Measurements from ENCODE around the gene FOXO3B.
"Not testable (repeated sequence)": the region's sequence is repeated elsewhere in the genome, so short reads cannot be mapped to it uniquely, and the experiment has no call there.

FOXO3B gene

DNA sequence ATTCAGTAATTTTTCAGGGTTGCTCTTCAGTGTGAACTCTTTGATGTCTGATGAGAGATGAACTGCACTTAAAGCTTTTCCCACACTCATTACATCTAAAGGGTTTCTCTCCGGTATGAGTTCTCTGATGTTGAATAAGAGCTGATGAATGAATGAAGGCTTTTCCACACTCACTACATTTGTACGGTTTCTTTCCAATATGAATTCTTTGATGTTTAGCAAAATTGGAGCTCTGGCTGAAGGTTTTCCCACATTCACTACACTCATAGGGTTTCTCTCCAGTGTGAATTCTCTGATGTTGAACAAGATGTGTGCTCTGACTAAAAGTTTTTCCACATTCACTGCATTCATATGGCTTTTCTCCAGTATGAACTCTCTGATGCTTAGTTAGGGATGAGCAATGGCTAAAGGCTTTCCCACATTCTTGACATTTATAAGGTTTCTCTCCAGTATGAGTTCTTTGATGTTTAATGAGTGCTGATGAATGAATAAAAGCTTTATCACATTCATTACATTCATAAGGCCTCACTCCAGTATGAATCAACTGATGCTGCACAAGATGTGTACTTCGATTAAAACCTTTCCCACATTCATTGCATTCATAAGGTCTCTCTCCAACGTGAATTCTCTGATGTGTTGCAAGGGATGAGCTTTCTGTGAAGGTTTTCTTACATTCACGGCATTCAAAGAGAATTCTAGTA lies 20.0 kb downstream of the FOXO3B start:
- not testable (repeated sequence) for H3K4me3 ChIP-seq (ENCODE audit: low read length)

DNA sequence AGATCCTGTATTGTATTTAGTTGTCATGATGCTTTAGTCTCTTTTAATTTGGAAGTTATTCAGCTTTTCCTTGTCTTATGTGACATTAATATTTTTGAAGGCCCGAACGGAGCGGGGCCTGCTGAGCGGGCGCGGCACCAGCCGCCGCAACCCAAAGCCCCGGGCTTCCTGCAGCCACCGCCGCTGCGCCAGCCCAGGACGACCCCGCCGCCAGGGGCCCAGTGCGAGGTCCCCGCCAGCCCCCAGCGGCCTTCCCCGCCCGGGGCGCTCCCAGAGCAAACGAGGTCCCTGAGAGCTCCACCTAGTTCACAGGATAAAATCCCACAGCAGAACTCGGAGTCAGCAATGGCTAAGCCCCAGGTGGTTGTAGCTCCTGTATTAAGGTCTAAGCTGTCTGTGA lies 32.0 kb downstream of the FOXO3B start:
- not testable (repeated sequence) for H3K4me3 ChIP-seq (ENCODE audit: low read length)

More for the DNA sequence above, 20.0 kb downstream of the FOXO3B start:
- TF ChIP-seq ZNF274 (IDR thresholded peaks at IDR 0.05; ENCODE audit: low read depth, low read length) = peak; percentile 44; the same call in 1 of the 2 replicates

DNA sequence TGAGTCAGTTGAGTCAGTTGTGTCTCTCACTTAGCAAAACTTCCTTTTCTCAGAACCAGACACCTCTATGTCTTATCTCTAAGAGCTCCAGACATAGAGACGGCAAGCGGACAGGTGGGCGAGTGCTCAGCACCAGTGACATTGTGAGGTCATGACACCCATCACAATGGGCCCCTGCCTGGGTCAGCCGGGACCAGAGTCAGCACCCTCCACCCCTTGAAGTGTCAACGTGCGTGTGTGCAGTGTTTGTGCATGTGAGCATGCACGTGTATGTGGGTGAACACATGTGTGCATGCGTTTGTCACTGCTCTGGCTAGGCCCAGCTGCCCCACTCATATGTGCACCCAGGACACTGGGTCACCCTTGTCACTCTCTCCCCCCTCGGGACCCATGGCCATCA lies 37.8 kb downstream of the FOXO3B start, which contains the start of gene TBC1D28:
Gene TBC1D28, minus strand, starts transcription at position 101 of the 400 bp plus-strand sequence. CDS start 3,039 bp downstream, outside the sequence.
- not testable (repeated sequence) for H3K4me3 ChIP-seq (ENCODE audit: low read length)

DNA sequence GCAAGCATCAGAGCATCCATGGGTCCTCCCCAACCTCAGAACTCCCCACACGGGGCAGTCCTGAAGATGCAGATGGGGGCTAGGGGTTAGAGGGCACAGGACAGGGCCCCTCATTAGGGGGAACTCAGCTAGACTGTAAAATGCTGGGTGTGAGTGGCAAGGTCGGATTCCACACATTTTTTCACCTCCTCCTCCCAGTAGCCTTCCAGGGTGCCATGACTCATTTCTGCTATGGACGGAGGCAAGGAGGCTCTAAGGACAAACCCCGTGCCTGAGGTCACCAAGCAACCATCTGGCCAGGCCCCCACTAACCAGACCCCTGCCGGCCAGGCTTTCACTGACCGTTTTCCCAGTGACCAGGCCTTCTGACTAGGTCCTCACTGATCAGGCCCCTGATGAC lies 39.0 kb downstream of the FOXO3B start:
- H3K4me3 ChIP-seq (ENCODE audit: low read length) = not testable (repeated sequence)

DNA sequence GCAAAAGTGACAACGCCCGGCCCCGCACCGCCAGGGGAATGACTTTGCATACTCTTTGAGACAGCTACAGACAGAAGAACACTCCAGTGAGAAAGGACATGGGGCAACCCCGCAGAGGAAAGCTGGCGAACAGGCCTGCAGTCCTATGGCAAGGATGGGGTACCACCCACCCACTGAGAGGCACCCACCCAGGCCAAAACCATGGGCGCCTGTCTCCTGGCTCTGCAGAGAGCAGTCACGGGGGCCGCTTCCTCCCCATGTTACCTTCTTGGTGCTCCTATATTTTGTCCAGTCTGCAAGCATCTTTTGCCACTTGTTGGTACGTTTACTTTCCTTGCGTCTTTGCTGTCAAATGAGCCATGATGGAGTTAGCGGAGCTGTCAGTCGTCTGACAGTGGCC lies 43.8 kb downstream of the FOXO3B start:
- H3K4me3 ChIP-seq (ENCODE audit: low read length) = not testable (repeated sequence)

DNA sequence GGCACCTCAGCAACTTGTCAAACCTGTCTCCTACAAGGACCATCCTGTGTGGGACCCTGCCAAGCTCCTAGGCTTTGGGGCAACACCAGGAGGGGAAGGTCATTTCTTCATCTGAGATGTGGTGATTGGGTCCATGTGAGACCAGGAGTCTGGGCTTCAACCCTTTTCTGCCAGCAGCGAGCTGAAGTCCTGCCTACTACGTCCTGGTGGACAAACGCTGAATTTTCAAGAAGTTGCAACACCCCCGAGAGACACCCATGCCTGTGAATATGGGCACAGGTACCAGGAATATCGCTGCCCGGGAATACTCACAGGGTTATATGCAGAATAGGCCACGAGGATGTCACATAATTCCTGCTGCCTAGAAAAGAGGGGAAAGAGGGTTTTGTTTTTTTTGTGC lies 45.9 kb downstream of the FOXO3B start:
- H3K4me3 ChIP-seq (ENCODE audit: low read length) = not testable (repeated sequence)

DNA sequence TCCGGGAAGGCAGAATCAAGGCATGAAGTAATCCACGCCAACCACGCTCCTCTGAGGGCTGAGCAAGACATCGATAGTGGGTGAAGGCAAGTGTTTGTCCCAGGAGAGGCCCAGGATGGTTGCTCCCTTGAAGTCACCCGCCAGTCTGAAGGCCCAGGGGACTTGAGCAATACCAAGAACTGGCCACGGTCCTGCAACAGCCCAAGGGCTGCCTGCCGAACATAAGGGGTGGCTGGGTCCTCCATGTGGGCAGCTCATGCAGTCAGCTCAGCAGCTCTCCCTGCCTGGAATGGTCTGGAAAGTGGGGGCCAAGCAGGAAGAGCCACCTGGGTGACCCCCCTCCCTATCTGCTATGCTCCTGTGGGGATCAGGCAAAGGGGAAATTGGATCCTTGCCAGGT lies 46.3 kb downstream of the FOXO3B start:
- not testable (repeated sequence) for H3K4me3 ChIP-seq (ENCODE audit: low read length)

DNA sequence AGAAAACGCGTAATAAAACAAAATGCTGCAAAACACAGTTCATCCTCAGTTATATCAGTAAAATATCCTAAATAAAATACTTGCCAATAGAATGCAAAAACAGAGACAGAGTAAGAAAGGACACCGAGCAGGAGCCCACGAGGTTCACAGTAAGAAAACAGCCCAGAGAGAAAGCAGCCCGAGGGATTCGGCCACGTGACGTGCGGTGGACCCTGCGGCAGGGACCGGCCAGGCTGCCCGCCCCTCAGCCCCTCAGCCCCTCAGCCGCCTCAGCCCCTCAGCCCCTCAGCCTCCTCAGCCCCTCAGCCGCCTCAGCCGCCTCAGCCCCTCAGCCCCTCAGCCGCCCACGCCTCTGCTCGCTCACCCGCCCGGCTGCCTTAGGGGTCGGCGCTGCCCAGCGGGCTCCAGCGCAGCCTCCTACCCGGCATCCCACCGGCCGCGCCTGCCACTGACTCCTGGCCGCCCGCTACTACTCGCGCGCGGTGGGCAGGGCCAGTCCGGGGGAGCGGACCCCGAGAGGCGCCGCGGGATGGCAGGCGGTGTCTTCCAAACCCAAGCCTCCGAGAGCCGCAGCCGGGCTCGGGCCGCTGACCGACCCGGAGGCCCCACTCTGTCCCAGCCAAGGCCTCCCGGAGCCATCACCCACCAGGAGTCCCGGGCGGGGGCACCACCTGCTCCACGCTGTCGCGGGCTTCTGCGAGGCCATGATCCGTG lies 47.4 kb downstream of the FOXO3B start:
- not testable (repeated sequence) for H3K4me3 ChIP-seq (ENCODE audit: low read length)
